A549 (cell line): ENCODE results near the gene FHIP2A. TPM values are rescaled to one million over a fixed set of nuclear protein-coding genes. Genes with fewer than 3 reads are reported as not detected.

Source experiments
- ATAC-seq, 2 experiments: fragments of 200-7000 bp in 1 of 2; fragments of >200 bp in 1 of 2; cut with Nextera tagmentation in 1 of 2; cut with Tn5 transposase in 1 of 2; 3 replicates each; pipeline versions ENCODE4 v1.8.0 to v1.9.1; 2018 to 2020; ENCODE audit warnings: mild to moderate bottlenecking in 1 of 2, moderate library complexity in 1 of 2
- CTCF ChIA-PET: fragments of 300-600 bp; sonication (Branson Sonifier 250); formaldehyde crosslinking; extraction: SDS; loops from one replicate; lab custom pipeline; 2021; ENCODE audit warnings: antibody characterized with exemption, inconsistent platforms; lab: Yijun Ruan, JAX
- POLR2A ChIA-PET: fragments of 350-600 bp; formaldehyde crosslinking; extraction: SDS; loops from one replicate; lab custom pipeline; 2021; ENCODE audit warnings: antibody characterized with exemption, inconsistent platforms; lab: Yijun Ruan, JAX
- DNase-seq, 2 experiments: peaks; one replicate each; pipeline versions ENCODE4 v3.0.0 to v3.0.0-alpha.2; 2011 to 2016; ENCODE audit warnings: low read depth in 1 of 2, low spot score in 1 of 2
- FAIRE-seq: peaks from 2 replicates; lab custom pipeline; 2011; peaks lifted over from hg19 to GRCh38; lab: Jason Lieb, UNC
- H3K27ac ChIP-seq, 2 experiments: fragments of >200 bp; sonication (Bioruptor Twin); formaldehyde crosslinking; 3 replicates each; pipeline ENCODE4 v1.5.1; 2016 to 2017
- H3K4me1 ChIP-seq: fragments of >200 bp; sonication (Bioruptor Twin); formaldehyde crosslinking; 3 replicates; pipeline ENCODE4 v1.6.1; 2016
- H3K4me2 ChIP-seq: fragments of >200 bp; sonication (Bioruptor Twin); formaldehyde crosslinking; 3 replicates; pipeline ENCODE4 v1.6.1; 2016
- H3K4me3 ChIP-seq: fragments of >200 bp; sonication (Bioruptor Twin); formaldehyde crosslinking; 3 replicates; pipeline ENCODE4 v1.5.1; 2016
- H3K9me3 ChIP-seq: fragments of >200 bp; sonication (Bioruptor Twin); formaldehyde crosslinking; 3 replicates; pipeline ENCODE4 v1.6.1; 2016
- BHLHE40 ChIP-seq: IDR thresholded peaks from 2 replicates; pipeline ENCODE4 v1.6.1; 2012; ENCODE audit warnings: low read depth, low read length, inconsistent platforms
- CBX8 ChIP-seq: fragments of 200-600 bp; sonication (generic); IDR thresholded peaks from 2 replicates; pipeline ENCODE4 v1.6.1; 2016
- CEBPB ChIP-seq, 2 experiments: fragments of >200 bp in 1 of 2; sonication (Bioruptor Twin) in 1 of 2; formaldehyde crosslinking in 1 of 2; IDR thresholded peaks; 2 replicates each; pipeline ENCODE4 v1.6.1; 2012 to 2016
- ELK1 ChIP-seq: fragments of 150-350 bp; IDR thresholded peaks from 2 replicates; pipeline ENCODE4 v1.6.1; 2014; ENCODE audit warnings: low read depth, mild to moderate bottlenecking, low read length
- FOSL2 ChIP-seq, 2 experiments: fragments of 450-650 bp in 1 of 2; fragments of >200 bp in 1 of 2; sonication (Bioruptor Twin) in 1 of 2; formaldehyde crosslinking; IDR thresholded peaks; 2 replicates each; pipeline versions ENCODE4 v1.5.0 to v1.6.1; 2016 to 2020; ENCODE audit warnings: mild to moderate bottlenecking in 1 of 2, moderate library complexity in 1 of 2
- FOXS1 ChIP-seq: fragments of 250-450 bp; sonication (Bioruptor Pico); IDR thresholded peaks from 2 replicates; pipeline ENCODE4 v1.5.0; 2020; ENCODE audit warnings: mild to moderate bottlenecking, moderate library complexity
- HEYL ChIP-seq: fragments of 250-450 bp; sonication (Bioruptor Pico); IDR thresholded peaks from 2 replicates; pipeline ENCODE4 v1.8.0; 2021; ENCODE audit warnings: mild to moderate bottlenecking, moderate library complexity
- JUNB ChIP-seq: fragments of >200 bp; sonication (Bioruptor Twin); formaldehyde crosslinking; IDR thresholded peaks from 2 replicates; pipeline ENCODE4 v1.6.1; 2016
- KDM5A ChIP-seq: fragments of 200-600 bp; sonication (generic); IDR thresholded peaks from 2 replicates; pipeline ENCODE4 v1.6.1; 2016; ENCODE audit warnings: antibody characterized with exemption, mild to moderate bottlenecking
- MAX ChIP-seq: IDR thresholded peaks from 2 replicates; pipeline ENCODE4 v1.6.1; 2012
- NFE2L2 ChIP-seq: fragments of 150-350 bp; conservative IDR thresholded peaks from 2 replicates; pipeline ENCODE4 v1.6.1; 2014; ENCODE audit warnings: low read length
- PBX3 ChIP-seq: IDR thresholded peaks from 2 replicates; pipeline ENCODE4 v1.6.1; 2012
- POLR2AphosphoS2 ChIP-seq: conservative IDR thresholded peaks from 2 replicates; pipeline ENCODE4 v1.6.1; 2012; ENCODE audit warnings: low read length, improper control_type of control experiment, inconsistent platforms
- RAD21 ChIP-seq, 2 experiments: fragments of >200 bp in 1 of 2; sonication (Bioruptor Twin) in 1 of 2; formaldehyde crosslinking in 1 of 2; IDR thresholded peaks in 1 of 2; conservative IDR thresholded peaks in 1 of 2; 2 replicates in 1 of 2; 3 replicates in 1 of 2; pipeline ENCODE4 v1.6.1; 2012 to 2018; ENCODE audit warnings: inconsistent platforms in 1 of 2
- RARB ChIP-seq: fragments of 250-450 bp; sonication (Bioruptor Pico); IDR thresholded peaks from 2 replicates; pipeline ENCODE4 v1.8.0; 2021; ENCODE audit warnings: mild to moderate bottlenecking, moderate library complexity
- RFX5 ChIP-seq: fragments of 450-650 bp; IDR thresholded peaks from 2 replicates; pipeline ENCODE4 v1.7.1; 2014; ENCODE audit warnings: antibody characterized with exemption, mild to moderate bottlenecking, moderate library complexity
- RNF2 ChIP-seq: fragments of 200-600 bp; sonication (generic); IDR thresholded peaks from 2 replicates; pipeline ENCODE4 v1.6.1; 2016; ENCODE audit warnings: low read depth, mild to moderate bottlenecking, antibody characterized with exemption, moderate library complexity, borderline replicate concordance
- SREBF2 ChIP-seq: fragments of 450-650 bp; IDR thresholded peaks from 2 replicates; pipeline ENCODE4 v1.6.1; 2014; ENCODE audit warnings: mild to moderate bottlenecking, moderate library complexity
- ZC3H11A ChIP-seq: fragments of 450-650 bp; IDR thresholded peaks from 2 replicates; pipeline ENCODE4 v1.6.1; 2014; ENCODE audit warnings: antibody characterized with exemption, mild to moderate bottlenecking
- ZNF302 ChIP-seq: fragments of 250-450 bp; sonication (Bioruptor Pico); IDR thresholded peaks from 2 replicates; pipeline ENCODE4 v1.9.0; 2021; ENCODE audit warnings: inconsistent platforms, mild to moderate bottlenecking, moderate library complexity
- WGBS: methylation state at CpG from one replicate; pipeline ENCODE4 v1.1.6; 2017; ENCODE audit errors: missing lambda C conversion rate; 5-methylcytosine and 5-hydroxymethylcytosine counted together
- polyA plus RNA-seq, 4 experiments: library from polyadenylated mRNA; depleted of rRNA in 3 of 4; stranded (reverse); fragments of >200 nt; fragmentation: RNase III in 1 of 4; extraction: RNeasy Plus Mini Kit Qiagen cat#74134 plus additional on column Dnase treatment in 1 of 4; gene quantifications; 2 replicates in 3 of 4; 3 replicates in 1 of 4; pipeline ENCODE4 v1.2.3, GENCODE V29; 2011 to 2017

FHIP2A gene
- polyA plus RNA-seq, 2 of the 4 experiments (the other 2 are of a cell fraction): 8.9 to 18.4 TPM

- peaks cover 44% of the 10 kb centered on the region for H3K4me1 ChIP-seq
- no peak overlapping the region for H3K4me3 ChIP-seq
- 88% methylated on average over 1 of the region's 1 CpG for WGBS
- no peak for DNase-seq
- POLR2A ChIA-PET: no interaction called here
- H3K4me2 ChIP-seq: peak overlapping the region; percentile 71
- no peak for ATAC-seq
- no peak for TF ChIP-seq FOXS1 (CRISPR knock-in tag)
- no peak for TF ChIP-seq RFX5
- TF ChIP-seq FOSL2 (IDR thresholded peaks at IDR 0.05): no peak
- TF ChIP-seq FOSL2 (CRISPR knock-in tag; IDR thresholded peaks at IDR 0.05): no peak
- no peak for TF ChIP-seq RARB (CRISPR knock-in tag)
- TF ChIP-seq KDM5A: no peak
- no peak for TF ChIP-seq HEYL
- TF ChIP-seq ELK1: no peak
- no peak for TF ChIP-seq ZC3H11A
- no peak for TF ChIP-seq CBX8
- TF ChIP-seq ZNF302: no peak
- no peak for TF ChIP-seq POLR2AphosphoS2
- TF ChIP-seq MAX: no peak
- TF ChIP-seq RNF2: no peak
- TF ChIP-seq JUNB: no peak
- TF ChIP-seq CEBPB (IDR thresholded peaks at IDR 0.05): no peak
- no peak for TF ChIP-seq NFE2L2
- TF ChIP-seq PBX3: no peak
- no peak for TF ChIP-seq RAD21 (conservative IDR thresholded peaks at IDR 0.05 in 1 of 2, IDR thresholded peaks at IDR 0.05 in 1 of 2)
- TF ChIP-seq BHLHE40: no peak
- CTCF ChIA-PET: no interaction called here
- no peak overlapping the region; a peak in 1 of 6 replicates for H3K27ac ChIP-seq
- H3K9me3 ChIP-seq: no peaks in the 10 kb centered on the region
- no peak for FAIRE-seq
These were observed 2.8 kb downstream of the FHIP2A start for GRCh38 chr10:114824391-114824790.

- ATAC-seq (no peak), DNase-seq (peak in 1 of 2 experiments; percentile 19), FAIRE-seq (no peak)
- Histone ChIP-seq H3K4me2 (peak overlapping the region; percentile 71), H3K27ac (peak overlapping the region; percentile 34 to 49; a peak in 4 of 6 replicates), H3K4me1 (peaks cover 53% of the 10 kb centered on the region), H3K9me3 (no peaks in the 10 kb centered on the region), H3K4me3 (no peak overlapping the region)
- ChIA-PET CTCF (interaction anchor here (1.1 kb wide), 1 partner anchor 354 kb away, joined by 3 read pairs; no protein-coding TSS in a partner anchor), POLR2A (no interaction called here)
- TF ChIP-seq MAX (peak; percentile 25; the same call in 1 of the 2 replicates), SREBF2 (no peak)
- 80% methylated on average over 4 of the region's 4 CpGs for WGBS
These were observed 4.1 kb downstream of the FHIP2A start for GRCh38 chr10:114825513-114826253.
